Measurements from ENCODE around the gene HOXB7.

HOXB7 gene

DNA sequence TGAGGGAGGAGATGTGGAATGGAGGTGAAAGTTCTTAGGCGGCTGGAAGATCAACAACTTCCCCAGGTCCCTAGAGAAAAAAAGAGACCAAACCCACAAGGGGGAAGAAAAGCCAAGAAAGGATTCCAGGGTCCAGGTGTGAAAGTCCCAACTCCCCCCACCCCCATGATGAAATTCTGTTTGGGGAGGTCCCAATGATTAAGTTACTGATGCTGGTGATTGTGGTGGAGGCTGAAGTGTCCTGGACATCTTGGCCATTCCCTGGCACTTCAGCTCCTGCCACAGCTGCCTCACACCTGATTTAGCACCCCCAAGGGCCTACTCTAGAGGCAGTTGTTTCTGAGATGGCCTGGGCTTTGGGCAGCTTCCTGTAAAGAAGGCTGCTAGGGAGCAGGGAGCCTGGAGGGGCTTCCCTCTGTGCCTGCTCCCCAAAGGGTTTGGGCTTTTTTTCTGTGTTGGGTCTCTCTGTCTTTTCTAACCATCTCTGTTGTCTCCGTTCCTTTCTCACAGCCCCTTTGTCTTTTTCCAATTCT lies 45.7 kb downstream of the HOXB7 start:
- DNase-seq: no peak

DNA sequence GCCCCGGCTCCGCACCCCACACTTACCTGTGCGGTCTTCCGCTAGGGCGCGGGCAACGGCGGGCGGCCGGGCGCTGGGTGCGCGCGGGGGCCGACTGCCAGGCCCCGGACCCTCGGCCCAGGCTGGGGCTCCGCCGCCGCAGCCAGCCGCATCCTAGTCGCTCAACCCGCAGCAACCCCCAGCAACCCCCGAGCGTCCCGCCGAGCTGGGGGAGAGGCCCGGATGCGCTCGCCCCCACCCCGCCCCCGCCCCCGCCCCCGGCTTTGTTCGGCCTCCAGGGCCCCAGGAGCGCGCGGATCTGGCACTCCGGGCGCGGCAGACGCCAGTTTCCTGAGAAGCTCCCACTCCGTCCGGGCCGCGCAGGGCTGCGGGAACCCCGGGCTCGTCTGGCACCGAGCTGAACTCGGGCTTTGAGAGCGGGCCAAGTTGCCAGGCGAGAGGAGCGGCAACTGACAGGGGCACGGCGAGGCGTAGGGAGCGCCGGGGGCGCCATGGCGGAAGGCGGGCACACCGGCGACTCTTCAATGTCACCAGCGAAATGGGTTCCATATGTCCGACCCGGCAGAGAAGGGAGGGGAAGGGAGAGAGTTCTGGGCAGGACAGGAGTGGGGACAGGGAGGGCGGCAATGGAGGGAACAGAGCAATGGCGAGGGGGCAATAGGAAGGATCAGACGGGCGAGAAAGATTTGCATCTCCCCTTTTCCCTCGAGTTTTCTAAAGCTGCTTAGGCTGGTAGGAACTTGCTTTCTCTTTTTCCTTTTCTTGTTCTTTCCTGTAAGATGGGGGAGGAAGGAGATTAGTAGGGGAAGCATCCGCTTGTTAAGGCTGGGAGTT lies 46.4 kb downstream of the HOXB7 start:
- no peak for DNase-seq

DNA sequence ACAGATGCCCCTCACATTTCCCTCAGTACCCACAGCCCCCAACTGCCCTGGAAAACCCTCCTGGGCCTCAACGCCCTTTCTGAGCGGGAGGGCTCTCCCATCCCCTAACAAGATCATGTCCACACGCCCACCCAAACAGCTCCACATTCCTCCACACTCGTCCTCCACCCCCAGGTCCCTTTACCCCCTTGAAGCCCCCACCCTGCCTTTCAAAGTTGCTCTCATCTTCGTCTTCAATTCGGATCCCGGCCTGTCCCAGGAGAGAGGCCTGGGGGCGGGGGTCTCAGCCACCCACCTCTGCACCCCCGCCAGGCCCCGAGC lies 47.0 kb downstream of the HOXB7 start:
- DNase-seq: no peak

DNA sequence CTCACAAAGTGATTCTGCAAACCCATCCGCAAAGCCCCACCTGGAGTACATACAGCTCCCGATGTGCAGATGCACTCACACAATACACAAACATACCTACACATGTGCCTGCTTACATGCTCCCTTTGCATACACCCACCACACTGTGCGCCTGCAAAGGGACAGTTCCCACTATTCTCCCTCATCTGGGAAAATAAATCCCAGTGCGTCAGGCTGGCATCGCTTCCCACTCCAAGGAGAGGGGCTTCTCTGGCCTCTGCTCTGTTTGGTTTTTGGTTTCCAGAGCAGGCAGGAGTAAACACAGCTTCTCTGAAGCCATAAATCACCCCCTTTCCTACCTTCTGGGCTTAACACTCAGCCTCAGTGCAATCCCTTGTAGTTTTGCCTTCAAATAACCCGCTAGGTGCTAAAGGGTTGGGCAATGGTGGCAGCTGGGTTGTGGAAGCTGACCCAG lies 47.4 kb downstream of the HOXB7 start:
- DNase-seq: no peak

DNA sequence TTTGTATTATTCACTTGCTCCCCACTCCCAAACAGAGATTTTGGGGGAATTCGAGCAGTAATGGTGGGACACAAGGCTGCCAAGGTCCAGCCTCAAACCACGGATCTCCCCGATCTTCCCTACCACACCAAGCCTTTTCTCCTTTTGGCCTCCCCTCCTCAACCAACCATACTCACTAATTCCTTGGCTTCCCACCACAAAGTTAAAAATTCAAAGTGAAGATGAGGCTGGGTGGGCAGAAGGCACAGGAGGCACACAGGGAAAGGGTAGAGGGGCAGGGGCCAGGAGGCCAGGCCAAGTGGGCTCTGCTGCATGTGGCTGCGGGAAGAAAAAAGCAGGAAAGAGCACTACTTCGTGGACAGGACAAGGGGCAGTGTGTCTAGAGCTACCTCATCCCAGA lies 47.9 kb downstream of the HOXB7 start:
- DNase-seq: no peak

DNA sequence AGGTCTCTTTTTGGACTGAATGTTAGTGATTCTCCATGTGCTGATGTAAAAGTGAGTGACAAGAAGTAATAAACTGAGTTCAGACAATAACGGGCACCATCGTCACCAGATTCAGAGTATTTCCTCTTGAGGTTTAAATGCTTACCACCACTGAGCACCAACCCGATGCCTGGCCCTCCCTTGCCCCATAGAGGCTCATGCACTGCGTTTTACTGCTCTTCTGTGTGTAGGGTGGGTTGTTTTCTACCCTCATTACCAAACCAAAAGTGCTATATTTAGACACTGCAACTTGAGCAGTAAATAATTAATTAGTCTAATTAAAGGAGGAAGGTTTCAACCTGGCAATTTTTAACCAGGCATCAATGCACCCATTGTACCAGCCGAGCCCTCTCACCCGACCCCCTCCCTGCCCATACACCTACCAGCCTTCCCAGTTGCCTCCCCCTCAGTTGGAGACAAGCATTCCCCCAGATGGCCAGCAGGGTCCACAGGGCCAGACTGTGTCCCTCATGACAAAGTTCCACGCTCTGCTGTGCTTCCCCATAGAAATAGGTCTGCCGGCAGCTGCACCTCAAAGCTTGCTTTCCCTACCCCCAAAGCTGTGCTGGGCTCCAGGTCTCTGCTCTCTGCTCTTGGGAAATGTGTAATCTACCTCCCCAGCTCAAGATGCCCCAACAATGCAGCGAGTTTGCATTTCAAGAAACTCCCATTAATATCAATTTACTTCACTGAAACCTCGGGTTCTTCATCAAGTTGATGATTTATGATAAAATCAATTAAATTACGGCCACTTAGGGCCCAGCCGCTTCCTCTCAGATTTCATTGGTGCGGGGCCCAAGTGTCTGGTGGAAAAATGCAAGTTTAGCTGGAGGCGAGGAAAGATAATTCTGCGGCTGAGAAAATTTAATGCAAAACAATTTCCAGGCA lies 48.7 kb downstream of the HOXB7 start:
- DNase-seq: no peak

DNA sequence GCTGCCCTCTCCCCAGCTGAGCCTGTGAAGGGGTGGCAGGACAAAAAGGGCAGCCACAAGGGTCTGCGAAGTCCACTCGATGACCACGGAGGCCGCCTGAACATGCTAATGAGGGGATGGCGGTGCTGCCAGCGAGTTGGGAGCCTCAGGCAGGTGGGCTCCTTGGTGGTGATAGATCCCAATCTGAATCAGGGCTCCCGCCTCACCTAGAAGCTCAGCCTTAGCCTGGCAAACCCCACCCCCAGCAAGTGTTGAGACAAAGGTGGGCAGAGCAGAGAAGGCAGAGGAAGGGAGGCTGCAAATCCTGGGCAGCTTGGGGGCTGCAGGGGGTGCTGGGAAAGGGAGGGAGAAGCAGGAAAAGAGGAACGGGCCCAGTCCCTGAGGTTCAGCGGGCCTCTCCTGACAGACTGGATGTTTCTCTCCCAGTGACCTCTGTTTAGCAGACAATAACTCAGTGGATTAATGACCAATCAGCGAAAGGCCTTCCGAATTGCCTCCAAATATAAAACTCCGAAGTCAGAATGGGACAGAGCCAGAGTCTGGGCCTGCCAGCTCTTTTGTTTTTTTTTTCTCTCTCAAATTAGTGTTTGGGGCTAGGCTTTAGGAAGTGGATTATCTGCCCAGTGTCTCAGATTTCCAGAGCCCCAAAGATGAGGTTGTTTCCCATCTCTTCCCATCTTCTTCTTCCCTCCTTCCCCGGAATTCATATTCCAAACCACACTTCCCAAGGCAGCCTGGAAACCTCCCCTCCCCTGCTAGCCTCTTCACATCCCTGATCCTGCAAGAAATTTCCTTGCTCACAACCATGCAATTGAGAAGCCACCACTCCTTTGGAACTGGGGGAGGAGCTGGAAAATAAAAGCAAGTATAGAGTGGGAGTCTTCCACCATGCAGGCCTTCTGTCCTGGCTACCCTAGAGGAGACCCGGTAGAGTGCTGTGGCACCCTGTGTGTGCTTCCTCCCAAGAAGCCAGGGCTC lies 50.7 kb downstream of the HOXB7 start:
- no peak for DNase-seq

DNA sequence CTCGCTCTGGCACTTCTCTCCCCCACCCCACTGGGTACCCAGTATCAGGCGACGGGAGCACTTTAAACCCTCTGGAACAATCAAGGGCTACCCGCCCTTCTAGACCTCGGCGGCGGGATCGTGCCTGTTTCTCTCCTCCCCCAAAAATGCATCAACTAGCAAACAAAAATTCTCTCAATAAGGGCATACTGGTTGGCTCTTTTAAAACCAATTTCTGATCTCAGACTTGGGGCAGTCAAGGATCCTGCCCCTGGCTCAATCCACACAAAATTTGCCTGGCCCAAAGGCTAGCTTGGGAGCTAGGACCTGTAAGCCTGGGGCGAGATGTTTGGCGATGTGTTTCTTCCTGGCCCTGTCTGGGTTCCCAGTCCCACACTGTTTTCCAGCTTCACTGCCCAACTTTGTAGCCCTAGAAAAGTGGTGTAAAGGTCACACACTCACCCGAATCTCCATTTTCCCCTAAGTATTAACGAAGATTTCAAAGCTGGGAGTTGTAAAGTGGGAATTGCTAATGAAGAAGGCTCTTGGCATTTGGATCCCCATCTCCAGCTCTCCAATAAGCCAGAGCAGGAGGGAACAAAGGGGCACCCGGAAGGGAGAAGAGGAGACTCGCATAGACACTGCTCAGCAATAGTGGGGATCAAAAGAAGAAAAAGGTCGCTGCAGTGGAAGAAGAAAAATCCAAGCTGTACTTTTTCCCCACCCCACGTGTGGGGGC lies 51.5 kb downstream of the HOXB7 start:
- DNase-seq: no peak

DNA sequence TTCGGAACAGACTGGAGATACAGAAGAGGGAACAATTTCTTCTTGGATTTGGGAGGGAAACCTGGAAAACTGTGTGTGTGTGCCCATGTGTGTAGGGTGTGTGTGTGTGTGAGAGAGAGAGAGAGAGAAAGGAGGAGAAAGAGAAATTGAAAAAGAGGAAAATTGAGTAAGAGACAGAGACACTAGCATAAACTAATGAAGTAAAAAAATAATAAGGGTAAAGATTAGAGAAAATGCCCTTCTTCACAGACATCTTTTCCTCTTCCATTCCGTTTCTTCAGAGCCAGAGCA lies 52.0 kb downstream of the HOXB7 start:
- no peak for DNase-seq

DNA sequence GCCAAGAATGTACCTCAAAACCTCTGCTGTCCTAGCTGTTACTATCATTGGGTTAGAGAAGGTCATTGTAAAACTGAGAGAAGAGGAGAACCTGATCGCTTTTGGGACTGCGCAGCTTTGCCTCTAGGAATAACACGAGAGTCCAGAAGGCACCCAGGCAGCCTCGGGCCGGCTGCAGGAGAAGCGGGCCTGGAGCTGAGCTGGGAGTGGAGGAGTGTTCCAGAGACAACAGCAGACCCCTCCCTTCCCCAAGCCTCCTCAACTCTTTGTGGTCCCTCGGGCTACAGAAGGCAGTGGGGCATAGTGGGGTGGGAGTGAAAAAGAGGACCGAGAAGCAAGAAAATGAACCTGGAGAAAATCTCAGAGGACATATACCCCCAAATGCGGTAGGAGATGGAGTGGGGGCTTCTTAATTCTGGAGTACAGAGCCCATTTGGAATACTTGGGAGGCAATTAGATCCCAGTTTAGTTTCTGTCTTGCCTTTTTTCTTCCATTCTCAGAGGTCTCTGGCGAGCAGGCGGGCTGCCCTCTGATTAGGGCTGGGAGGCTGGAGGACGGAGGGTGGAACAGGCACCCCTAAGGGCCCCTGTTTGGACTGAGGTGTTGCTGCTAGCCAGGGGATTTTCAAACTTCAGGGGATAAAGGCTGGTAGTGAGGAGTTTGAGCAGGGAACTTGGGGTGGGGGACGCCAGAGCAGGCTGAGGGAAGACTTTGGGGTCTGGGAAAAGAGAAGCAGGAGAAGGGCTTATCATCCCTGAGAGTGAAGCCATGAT lies 52.6 kb downstream of the HOXB7 start:
- no peak for DNase-seq

Data from CD4-positive, alpha-beta T cell treated with Interleukin-17A for 4 hours (primary cell).